GM12864 (cell line): ENCODE data around the gene MED4.

Source experiments
- DNase-seq: peaks from one replicate; pipeline ENCODE4 v3.0.0-alpha.2; 2011; ENCODE audit warnings: low read depth
- H3K4me3 ChIP-seq: 2 replicates; pipeline ENCODE4 v1.5.1; 2011; ENCODE audit warnings: mild to moderate bottlenecking, low read depth, low read length, control low read depth
- CTCF ChIP-seq: IDR thresholded peaks from 2 replicates; pipeline ENCODE4 v1.5.1; 2011; ENCODE audit warnings: low read depth, mild to moderate bottlenecking, moderate library complexity, low read length, control low read depth, inconsistent platforms; ENCODE audit errors: missing control alignments

MED4 gene

GRCh38 chr13:48126944-48127830 is 32.3 kb upstream of the MED4 start:
- DNase-seq, result peak; percentile 18
- TF ChIP-seq CTCF, result peak; percentile 65
- H3K4me3 ChIP-seq, result no peak overlapping the region

- no peak overlapping the region for H3K4me3 ChIP-seq
- no peak for DNase-seq
- no peak for TF ChIP-seq CTCF
Measured at GRCh38 chr13:48125794-48126228, 30.9 kb upstream of the MED4 start.

- H3K4me3 ChIP-seq, result no peak overlapping the region
- no peak for DNase-seq
- no peak for TF ChIP-seq CTCF
Measured at GRCh38 chr13:48123812-48124211, 28.9 kb upstream of the MED4 start.

GRCh38 chr13:48121733-48122132 is 26.8 kb upstream of the MED4 start:
- H3K4me3 ChIP-seq, result no peak overlapping the region
- no peak for TF ChIP-seq CTCF
- DNase-seq, result no peak

- H3K4me3 ChIP-seq, result no peak overlapping the region
- no peak for DNase-seq
- no peak for TF ChIP-seq CTCF
Measured at GRCh38 chr13:48120241-48120640, 25.3 kb upstream of the MED4 start.

- DNase-seq, result no peak
- H3K4me3 ChIP-seq, result no peak overlapping the region
- no peak for TF ChIP-seq CTCF
Measured at GRCh38 chr13:48118030-48118429, 23.1 kb upstream of the MED4 start.

- no peak for TF ChIP-seq CTCF
- DNase-seq, result no peak
- H3K4me3 ChIP-seq, result no peak overlapping the region
Measured at GRCh38 chr13:48116808-48117207, 21.9 kb upstream of the MED4 start.
